Measurements from ENCODE around the gene ADCY10.
"Not testable (repeated sequence)": the region's sequence is repeated elsewhere in the genome, so short reads cannot be mapped to it uniquely, and the experiment has no call there.

The ADCY10 gene

DNA sequence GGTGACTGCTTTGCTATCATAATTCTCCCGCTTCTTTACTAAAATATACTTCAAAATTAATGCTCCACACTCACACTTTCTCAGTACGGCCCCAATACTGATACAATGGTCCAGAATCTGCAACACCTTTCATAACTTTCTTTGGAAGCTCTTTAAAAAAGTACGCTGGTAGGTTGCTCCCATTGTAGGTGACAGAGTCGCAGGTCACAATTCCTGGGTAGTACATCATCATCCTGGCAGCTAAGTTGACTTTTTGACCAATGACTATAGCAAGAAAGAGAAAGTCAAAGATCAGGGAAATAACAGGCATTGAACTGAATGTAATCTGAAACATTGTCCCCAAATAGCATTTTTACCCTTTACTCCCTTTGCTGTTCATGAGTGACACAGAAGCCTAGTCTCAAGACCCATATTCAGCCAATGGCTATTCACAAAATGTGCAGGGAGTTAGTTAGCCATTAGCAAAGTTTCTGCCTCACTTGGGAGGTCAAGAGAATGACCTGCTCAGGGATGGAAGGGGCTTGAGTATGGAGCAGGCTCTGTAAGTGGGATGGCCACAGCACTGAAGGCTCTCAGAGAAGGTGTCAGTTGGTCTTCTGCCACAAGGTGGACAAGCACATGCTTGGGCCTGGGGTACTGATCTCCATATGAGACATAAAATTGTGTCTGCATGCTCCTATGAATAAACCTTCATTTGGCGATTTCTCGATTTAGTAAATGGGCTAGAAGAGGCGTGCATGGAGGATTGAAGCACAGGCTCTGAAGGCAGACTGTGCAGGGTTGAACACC, 35.4 kb downstream of the ADCY10 start:
- no peak overlapping the region for H3K27ac ChIP-seq (replicated peaks)
- DNase-seq (ENCODE audit: low read depth in 1 of 2, low spot score in 1 of 2) = no peak
- no peak overlapping the region for H3K4me3 ChIP-seq (replicated peaks; ENCODE audit: insufficient read depth, low read length)
- H3K27me3 ChIP-seq (ENCODE audit: insufficient read depth, poor library complexity, severe bottlenecking) = no peaks in the 10 kb centered on the region
- no peak for TF ChIP-seq SPI1 (IDR thresholded peaks at IDR 0.05; ENCODE audit: borderline replicate concordance, low read depth)
- TF ChIP-seq, protein P1, sequence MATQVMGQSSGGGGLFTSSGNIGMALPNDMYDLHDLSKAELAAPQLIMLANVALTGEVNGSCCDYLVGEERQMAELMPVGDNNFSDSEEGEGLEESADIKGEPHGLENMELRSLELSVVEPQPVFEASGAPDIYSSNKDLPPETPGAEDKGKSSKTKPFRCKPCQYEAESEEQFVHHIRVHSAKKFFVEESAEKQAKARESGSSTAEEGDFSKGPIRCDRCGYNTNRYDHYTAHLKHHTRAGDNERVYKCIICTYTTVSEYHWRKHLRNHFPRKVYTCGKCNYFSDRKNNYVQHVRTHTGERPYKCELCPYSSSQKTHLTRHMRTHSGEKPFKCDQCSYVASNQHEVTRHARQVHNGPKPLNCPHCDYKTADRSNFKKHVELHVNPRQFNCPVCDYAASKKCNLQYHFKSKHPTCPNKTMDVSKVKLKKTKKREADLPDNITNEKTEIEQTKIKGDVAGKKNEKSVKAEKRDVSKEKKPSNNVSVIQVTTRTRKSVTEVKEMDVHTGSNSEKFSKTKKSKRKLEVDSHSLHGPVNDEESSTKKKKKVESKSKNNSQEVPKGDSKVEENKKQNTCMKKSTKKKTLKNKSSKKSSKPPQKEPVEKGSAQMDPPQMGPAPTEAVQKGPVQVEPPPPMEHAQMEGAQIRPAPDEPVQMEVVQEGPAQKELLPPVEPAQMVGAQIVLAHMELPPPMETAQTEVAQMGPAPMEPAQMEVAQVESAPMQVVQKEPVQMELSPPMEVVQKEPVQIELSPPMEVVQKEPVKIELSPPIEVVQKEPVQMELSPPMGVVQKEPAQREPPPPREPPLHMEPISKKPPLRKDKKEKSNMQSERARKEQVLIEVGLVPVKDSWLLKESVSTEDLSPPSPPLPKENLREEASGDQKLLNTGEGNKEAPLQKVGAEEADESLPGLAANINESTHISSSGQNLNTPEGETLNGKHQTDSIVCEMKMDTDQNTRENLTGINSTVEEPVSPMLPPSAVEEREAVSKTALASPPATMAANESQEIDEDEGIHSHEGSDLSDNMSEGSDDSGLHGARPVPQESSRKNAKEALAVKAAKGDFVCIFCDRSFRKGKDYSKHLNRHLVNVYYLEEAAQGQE (IDR thresholded peaks at IDR 0.05; ENCODE audit: insufficient replicate concordance, low read depth) = no peak
- TF ChIP-seq POLR2AphosphoS5 (IDR thresholded peaks at IDR 0.05; ENCODE audit: low read depth) = no peak
- TF ChIP-seq, protein P2, sequence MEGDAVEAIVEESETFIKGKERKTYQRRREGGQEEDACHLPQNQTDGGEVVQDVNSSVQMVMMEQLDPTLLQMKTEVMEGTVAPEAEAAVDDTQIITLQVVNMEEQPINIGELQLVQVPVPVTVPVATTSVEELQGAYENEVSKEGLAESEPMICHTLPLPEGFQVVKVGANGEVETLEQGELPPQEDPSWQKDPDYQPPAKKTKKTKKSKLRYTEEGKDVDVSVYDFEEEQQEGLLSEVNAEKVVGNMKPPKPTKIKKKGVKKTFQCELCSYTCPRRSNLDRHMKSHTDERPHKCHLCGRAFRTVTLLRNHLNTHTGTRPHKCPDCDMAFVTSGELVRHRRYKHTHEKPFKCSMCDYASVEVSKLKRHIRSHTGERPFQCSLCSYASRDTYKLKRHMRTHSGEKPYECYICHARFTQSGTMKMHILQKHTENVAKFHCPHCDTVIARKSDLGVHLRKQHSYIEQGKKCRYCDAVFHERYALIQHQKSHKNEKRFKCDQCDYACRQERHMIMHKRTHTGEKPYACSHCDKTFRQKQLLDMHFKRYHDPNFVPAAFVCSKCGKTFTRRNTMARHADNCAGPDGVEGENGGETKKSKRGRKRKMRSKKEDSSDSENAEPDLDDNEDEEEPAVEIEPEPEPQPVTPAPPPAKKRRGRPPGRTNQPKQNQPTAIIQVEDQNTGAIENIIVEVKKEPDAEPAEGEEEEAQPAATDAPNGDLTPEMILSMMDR (IDR thresholded peaks at IDR 0.05; ENCODE audit: insufficient read depth, low read length) = no peak
- TF ChIP-seq GABPA (IDR thresholded peaks at IDR 0.05; ENCODE audit: low read depth) = no peak

- Histone ChIP-seq H3K4me3 (replicated peaks; ENCODE audit: insufficient read depth, low read length) (no peak overlapping the region), H3K27ac (replicated peaks) (no peak overlapping the region), H3K27me3 (ENCODE audit: insufficient read depth, poor library complexity, severe bottlenecking) (no peaks in the 10 kb centered on the region)
- no peak for TF ChIP-seq POLR2AphosphoS5 (IDR thresholded peaks at IDR 0.05; ENCODE audit: low read depth)
- TF ChIP-seq, protein P2 (IDR thresholded peaks at IDR 0.05; ENCODE audit: insufficient read depth, low read length) = no peak
- TF ChIP-seq, protein P1 (IDR thresholded peaks at IDR 0.05; ENCODE audit: insufficient replicate concordance, low read depth) = no peak
- no peak for TF ChIP-seq GABPA (IDR thresholded peaks at IDR 0.05; ENCODE audit: low read depth)
- TF ChIP-seq SPI1 (IDR thresholded peaks at IDR 0.05; ENCODE audit: borderline replicate concordance, low read depth) = no peak
- no peak for DNase-seq (ENCODE audit: low read depth in 1 of 2, low spot score in 1 of 2)
Observed at GRCh38 chr1:167876597-167877175, 37.2 kb downstream of the ADCY10 start.

DNA sequence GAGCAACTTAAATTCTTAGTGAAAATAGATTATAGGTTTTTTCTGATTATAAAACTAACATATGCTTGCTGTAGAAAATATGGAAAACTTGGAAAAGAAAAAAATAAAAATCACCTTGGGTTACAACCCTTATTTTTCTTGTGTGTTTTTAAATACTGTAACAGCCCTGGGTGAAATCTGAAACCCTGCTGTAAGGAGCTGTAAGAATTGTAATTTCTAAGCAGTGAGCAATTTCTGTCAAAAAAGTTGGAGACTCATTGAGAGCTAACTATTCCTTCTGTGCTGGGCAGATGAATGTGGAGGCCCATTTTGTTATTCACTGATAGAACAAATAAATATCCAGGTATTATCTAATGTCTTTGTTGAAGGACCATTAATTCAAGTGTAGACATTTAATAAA, 42.6 kb downstream of the ADCY10 start:
- no peak overlapping the region for H3K4me3 ChIP-seq (replicated peaks; ENCODE audit: insufficient read depth, low read length)
- DNase-seq (ENCODE audit: low read depth in 1 of 2, low spot score in 1 of 2) = no peak
- no peak overlapping the region for H3K27ac ChIP-seq (replicated peaks)
- H3K27me3 ChIP-seq (ENCODE audit: insufficient read depth, poor library complexity, severe bottlenecking) = no peaks in the 10 kb centered on the region
- TF ChIP-seq SPI1 (IDR thresholded peaks at IDR 0.05; ENCODE audit: borderline replicate concordance, low read depth) (no peak), POLR2AphosphoS5 (IDR thresholded peaks at IDR 0.05; ENCODE audit: low read depth) (no peak), GABPA (IDR thresholded peaks at IDR 0.05; ENCODE audit: low read depth) (no peak)
- TF ChIP-seq, protein P1 (IDR thresholded peaks at IDR 0.05; ENCODE audit: insufficient replicate concordance, low read depth) = no peak
- TF ChIP-seq, protein P2 (IDR thresholded peaks at IDR 0.05; ENCODE audit: insufficient read depth, low read length) = no peak

DNA sequence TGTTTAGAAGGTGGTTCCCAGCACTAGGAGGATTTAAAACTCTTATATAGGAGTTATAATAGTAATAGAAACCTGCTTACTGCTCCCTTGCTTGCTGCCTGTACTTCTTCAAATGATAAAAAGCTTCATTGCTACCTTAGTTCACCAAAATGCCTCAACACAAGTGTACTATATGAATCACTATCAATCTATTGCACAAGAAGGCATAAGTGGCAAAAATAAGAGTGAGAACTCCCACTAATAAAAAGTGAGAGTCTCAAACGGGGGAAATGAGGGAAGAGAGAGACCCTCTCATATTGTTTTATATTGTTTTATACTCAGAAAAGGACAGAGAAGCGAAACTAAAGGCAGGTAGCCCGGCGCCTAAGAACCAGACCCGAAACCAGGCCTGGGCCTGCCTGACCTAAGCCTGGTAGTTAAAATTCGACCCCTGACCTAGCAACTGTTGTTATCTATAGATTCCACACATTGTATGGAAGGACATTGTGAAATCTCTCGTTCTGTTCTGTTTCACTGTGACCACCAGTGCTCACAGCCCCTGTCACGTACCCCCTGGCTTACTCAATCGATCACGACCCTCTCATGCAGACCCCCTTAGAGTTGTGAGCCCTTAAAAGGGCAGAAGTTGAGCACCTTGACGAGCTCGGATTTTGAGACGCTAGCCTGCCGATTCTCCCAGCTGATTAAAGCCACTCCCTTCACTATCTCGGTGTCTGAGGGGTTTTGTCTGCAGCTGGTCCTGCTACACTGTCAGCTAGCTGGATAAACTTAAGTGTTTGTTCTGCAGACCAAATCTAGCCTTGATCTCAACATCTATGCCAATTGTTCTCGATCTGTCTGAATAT, 44.6 kb downstream of the ADCY10 start:
- not testable (repeated sequence) for H3K27me3 ChIP-seq (ENCODE audit: insufficient read depth, poor library complexity, severe bottlenecking); H3K4me3 ChIP-seq (replicated peaks; ENCODE audit: insufficient read depth, low read length); H3K27ac ChIP-seq (replicated peaks); DNase-seq (ENCODE audit: low read depth in 1 of 2, low spot score in 1 of 2)

Measured in HL-60 (cell line).